Measurements from ENCODE around the gene CALN1. TPM values are rescaled to one million over a fixed set of nuclear protein-coding genes. Genes with fewer than 3 reads are reported as not detected.

The CALN1 gene
- total and polyA plus RNA-seq, 9 of the 15 experiments (the other 6 are each of a cell fraction or from before 2014, with no cell fraction given): 1.4 to 7.5 (median 3.3) TPM

DNA sequence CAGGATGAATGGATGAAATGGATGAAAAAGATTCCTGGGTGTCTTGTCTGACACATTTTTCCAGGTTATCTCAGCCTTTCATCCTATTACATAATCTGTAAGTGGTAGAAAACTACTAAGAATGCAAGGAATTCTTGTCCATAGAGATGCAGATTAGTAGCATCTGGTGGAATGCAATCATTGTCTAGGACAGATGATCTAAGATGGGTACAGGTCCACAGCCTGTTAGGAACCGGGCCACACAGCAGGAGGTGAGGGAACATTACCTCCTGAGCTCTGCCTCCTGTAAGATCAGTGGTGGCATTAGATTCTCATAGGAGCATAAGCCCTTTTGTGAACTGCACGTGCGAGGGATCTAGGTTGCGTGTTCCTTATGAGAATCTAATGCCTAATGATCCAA, 225.0 kb downstream of the CALN1 start:
- intact Hi-C loops (cut with micrococcal nuclease) (loop anchor here (10.0 kb wide), 1 partner anchor 308 kb away; no protein-coding TSS in a partner anchor), in situ Hi-C loops (cut with MboI) (no loop called here)
- Histone ChIP-seq H3K4me1 (replicated peaks in 1 of 2; ENCODE audit: control insufficient read depth in 2 of 2, insufficient read depth in 2 of 2, low read length in 2 of 2) (no peaks in the 10 kb centered on the region), H3K9me1 (ENCODE audit: control insufficient read depth, insufficient read depth, low read length) (no peaks in the 10 kb centered on the region), H2AFZ (ENCODE audit: low read depth, low read length) (no peak overlapping the region), H3K4me3 (no peak overlapping the region), H3K9me3 (replicated peaks; ENCODE audit: control insufficient read depth, insufficient read depth, low read depth, low read length) (no peaks in the 10 kb centered on the region), H3K4me2 (ENCODE audit: insufficient read depth, low read length) (no peak overlapping the region), H3K36me3 (ENCODE audit: control insufficient read depth, insufficient read depth, low read length) (no peaks in the 10 kb centered on the region), H4K20me1 (replicated peaks; ENCODE audit: control insufficient read depth, insufficient read depth, low read length) (no peaks in the 10 kb centered on the region), H3K27me3 (ENCODE audit: control insufficient read depth in 2 of 2, insufficient read depth in 2 of 2, low read length in 2 of 2) (peaks cover 3 to 20% of the 10 kb centered on the region in 2 experiments; a peak in 3 of 5 replicates), H3K79me2 (ENCODE audit: control insufficient read depth, insufficient read depth, low read length) (no peaks in the 10 kb centered on the region), H3K9ac (ENCODE audit: insufficient read depth in 1 of 2, low read depth in 2 of 2, low read length in 2 of 2) (no peak overlapping the region), H3K27ac (ENCODE audit: extremely low read depth, low read depth, low read length) (no peak overlapping the region)
- no peak for TF ChIP-seq TSC22D4 (tag; IDR thresholded peaks at IDR 0.05)
- no peak for TF ChIP-seq FOXK2 (conservative IDR thresholded peaks at IDR 0.05 in 1 of 2, IDR thresholded peaks at IDR 0.05 in 1 of 2; ENCODE audit: low read depth in 2 of 2)
- no peak for TF ChIP-seq CREB3L1 (IDR thresholded peaks at IDR 0.05; ENCODE audit: borderline replicate concordance, low read depth)
- no peak for TF ChIP-seq BMI1 (IDR thresholded peaks at IDR 0.05; ENCODE audit: low read length)
- TF ChIP-seq ZNF146 (CRISPR knock-in tag; IDR thresholded peaks at IDR 0.05; ENCODE audit: unreplicated experiment): no peak
- no peak for TF ChIP-seq ILK (tag; IDR thresholded peaks at IDR 0.05; ENCODE audit: borderline replicate concordance, low read depth)
- no peak for TF ChIP-seq ZNF696 (CRISPR knock-in tag; conservative IDR thresholded peaks at IDR 0.05)
- TF ChIP-seq, protein P1, sequence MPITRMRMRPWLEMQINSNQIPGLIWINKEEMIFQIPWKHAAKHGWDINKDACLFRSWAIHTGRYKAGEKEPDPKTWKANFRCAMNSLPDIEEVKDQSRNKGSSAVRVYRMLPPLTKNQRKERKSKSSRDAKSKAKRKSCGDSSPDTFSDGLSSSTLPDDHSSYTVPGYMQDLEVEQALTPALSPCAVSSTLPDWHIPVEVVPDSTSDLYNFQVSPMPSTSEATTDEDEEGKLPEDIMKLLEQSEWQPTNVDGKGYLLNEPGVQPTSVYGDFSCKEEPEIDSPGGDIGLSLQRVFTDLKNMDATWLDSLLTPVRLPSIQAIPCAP (CRISPR knock-in tag; IDR thresholded peaks at IDR 0.05; ENCODE audit: borderline replicate concordance): no peak
- TF ChIP-seq ZNF174 (CRISPR knock-in tag; IDR thresholded peaks at IDR 0.05): no peak
- TF ChIP-seq MTA2 (IDR thresholded peaks at IDR 0.05; ENCODE audit: low read depth): no peak
- TF ChIP-seq PHB2 (IDR thresholded peaks at IDR 0.05; ENCODE audit: low read depth): no peak
- TF ChIP-seq C11orf30 (IDR thresholded peaks at IDR 0.05; ENCODE audit: low read depth): no peak
- FAIRE-seq: no peak
- CTCF ChIA-PET (ENCODE audit: low intra/inter-chr PET ratio): no interaction called here
- POLR2A ChIA-PET: no interaction called here
- no peak for DNase-seq (ENCODE audit: extremely low read depth in 1 of 4, low spot score in 3 of 4)
- ATAC-seq: no peak
- 3% methylated on average over 4 of the region's 4 CpGs for WGBS (ENCODE audit: insufficient coverage, low coverage, missing lambda C conversion rate)
- BruUV-seq (replicated peaks): no TSS peak
